Urinary bladder (tissue), 4 donors: Measurements from ENCODE around the gene IFTAP. TPM values are rescaled to one million over a fixed set of nuclear protein-coding genes. Genes with fewer than 3 reads are reported as not detected.
A peak's percentile ranks its signal among the peaks of the same experiment; 100 is the strongest.
"Not testable (repeated sequence)": the region's sequence is repeated elsewhere in the genome, so short reads cannot be mapped to it uniquely, and the experiment has no call there.

Source experiments
- DNase-seq: peaks from one replicate; pipeline ENCODE4 v3.0.0-alpha.2; 2015; ENCODE audit errors: extremely low spot score
- H3K27ac ChIP-seq: one replicate; pipeline ENCODE4 v1.5.1; 2013; ENCODE audit warnings: low read depth, mild to moderate bottlenecking, moderate library complexity
- H3K36me3 ChIP-seq: one replicate; pipeline ENCODE4 v1.6.1; 2013; ENCODE audit warnings: mild to moderate bottlenecking, moderate library complexity; ENCODE audit not compliant: insufficient read depth
- H3K4me1 ChIP-seq: one replicate; pipeline ENCODE4 v1.6.1; 2013; ENCODE audit warnings: mild to moderate bottlenecking, moderate library complexity; ENCODE audit not compliant: insufficient read depth
- H3K4me3 ChIP-seq: one replicate; pipeline ENCODE4 v1.5.1; 2013; ENCODE audit warnings: low read depth, low read length
- WGBS: extraction: QIAGEN DNeasy Blood & Tissue Kit; methylation state at CpG from one replicate; pipeline ENCODE4 v1.1.7; 2013; 5-methylcytosine and 5-hydroxymethylcytosine counted together
- polyA plus RNA-seq: library from polyadenylated mRNA; stranded (reverse); fragments of 200-250 nt; gene quantifications from one replicate; pipeline ENCODE4 v1.2.3, GENCODE V29; 2013
- total RNA-seq: library from RNA; depleted of rRNA; stranded (reverse); fragments of >200 nt; gene quantifications from one replicate; pipeline ENCODE4 v1.2.3, GENCODE V29; 2014
- donor health status: healthy with polysubstance abuse.
- donor health status: healthy.

IFTAP gene
- total RNA-seq (47.2 TPM), polyA plus RNA-seq (32.0 TPM)

- peak within 1 kb of the TSS; percentile 69 for H3K4me3 ChIP-seq
- no peaks in the 10 kb centered on the region for H3K4me1 ChIP-seq
- WGBS: under 1% methylated on average over 29 of the region's 29 CpGs
- DNase-seq: peak; percentile 91
- H3K36me3 ChIP-seq: no peaks in the 10 kb centered on the region
- H3K27ac ChIP-seq: no peak within 1 kb of the TSS
Observed at GRCh38 chr11:36594316-36594989, at the start of gene IFTAP. IFTAP (plus strand) TSS chr11:36594502; CDS start chr11:36610104, 15,602 bp downstream.

GRCh38 chr11:36550385-36551115 lies 43.8 kb upstream of the IFTAP start:
- H3K36me3 ChIP-seq: no peaks in the 10 kb centered on the region
- H3K27ac ChIP-seq: no peak overlapping the region
- 36% methylated on average over 1 of the region's 1 CpG for WGBS
- DNase-seq: no peak
- no peaks in the 10 kb centered on the region for H3K4me1 ChIP-seq
- H3K4me3 ChIP-seq: no peak overlapping the region

- H3K36me3 ChIP-seq, H3K4me1 ChIP-seq, H3K27ac ChIP-seq, H3K4me3 ChIP-seq, DNase-seq: not testable (repeated sequence)
- WGBS: 96% methylated on average over 15 of the region's 17 CpGs
Observed at GRCh38 chr11:36557390-36557789, 36.9 kb upstream of the IFTAP start.

GRCh38 chr11:36557991-36558390 lies 36.3 kb upstream of the IFTAP start:
- DNase-seq: no peak
- no peaks in the 10 kb centered on the region for H3K36me3 ChIP-seq
- H3K4me1 ChIP-seq: no peaks in the 10 kb centered on the region
- H3K27ac ChIP-seq: no peak overlapping the region
- no peak overlapping the region for H3K4me3 ChIP-seq

- 73% methylated on average over 4 of the region's 4 CpGs for WGBS
- Histone ChIP-seq H3K27ac (no peak overlapping the region), H3K4me3 (no peak overlapping the region), H3K36me3 (no peaks in the 10 kb centered on the region), H3K4me1 (no peaks in the 10 kb centered on the region)
- no peak for DNase-seq
Observed at GRCh38 chr11:36558571-36559413, 35.5 kb upstream of the IFTAP start.

GRCh38 chr11:36564376-36565030 lies 29.8 kb upstream of the IFTAP start:
- no peak overlapping the region for H3K27ac ChIP-seq
- peak overlapping the region; percentile 24 for H3K4me3 ChIP-seq
- H3K4me1 ChIP-seq: no peaks in the 10 kb centered on the region
- 5% methylated on average over 15 of the region's 15 CpGs for WGBS
- no peaks in the 10 kb centered on the region for H3K36me3 ChIP-seq
- DNase-seq: peak; percentile 55

GRCh38 chr11:36565031-36565610 lies 29.2 kb upstream of the IFTAP start:
- Histone ChIP-seq H3K4me3 (no peak overlapping the region), H3K4me1 (no peaks in the 10 kb centered on the region), H3K36me3 (no peaks in the 10 kb centered on the region), H3K27ac (no peak overlapping the region)
- no peak for DNase-seq
- 57% methylated on average over 6 of the region's 6 CpGs for WGBS

GRCh38 chr11:36566407-36567053 lies 27.8 kb upstream of the IFTAP start:
- Histone ChIP-seq H3K4me3 (no peak overlapping the region), H3K36me3 (no peaks in the 10 kb centered on the region), H3K4me1 (no peaks in the 10 kb centered on the region), H3K27ac (no peak overlapping the region)
- DNase-seq: no peak
- 90% methylated on average over 4 of the region's 4 CpGs for WGBS

- Histone ChIP-seq H3K4me3 (no peak within 1 kb of the TSS), H3K36me3 (no peaks in the 10 kb centered on the region), H3K27ac (no peak within 1 kb of the TSS), H3K4me1 (no peaks in the 10 kb centered on the region)
- WGBS: 98% methylated on average over 1 of the region's 1 CpG
- DNase-seq: no peak
Observed at GRCh38 chr11:36567694-36568093, 26.6 kb upstream of the IFTAP start, which contains the start of gene RAG1. RAG1 (plus strand) TSS chr11:36568007; CDS start chr11:36573305, 5,298 bp downstream.

- H3K36me3 ChIP-seq: no peaks in the 10 kb centered on the region
- 79% methylated on average over 4 of the region's 4 CpGs for WGBS
- no peak for DNase-seq
- no peak overlapping the region for H3K4me3 ChIP-seq
- H3K27ac ChIP-seq: no peak overlapping the region
- H3K4me1 ChIP-seq: no peaks in the 10 kb centered on the region
Observed at GRCh38 chr11:36569095-36569494, 25.2 kb upstream of the IFTAP start.

GRCh38 chr11:36574486-36574885 lies 19.8 kb upstream of the IFTAP start:
- DNase-seq: no peak
- Histone ChIP-seq H3K36me3 (no peaks in the 10 kb centered on the region), H3K4me3 (no peak overlapping the region), H3K27ac (no peak overlapping the region), H3K4me1 (no peaks in the 10 kb centered on the region)
- WGBS: 88% methylated on average over 8 of the region's 8 CpGs

GRCh38 chr11:36577373-36577772 lies 16.9 kb upstream of the IFTAP start:
- no peaks in the 10 kb centered on the region for H3K4me1 ChIP-seq
- no peak for DNase-seq
- H3K36me3 ChIP-seq: no peaks in the 10 kb centered on the region
- no peak overlapping the region for H3K27ac ChIP-seq
- no peak overlapping the region for H3K4me3 ChIP-seq
- WGBS: 42% methylated on average over 2 of the region's 2 CpGs
